NCI-H748 (cell line): ENCODE data around the gene METRNL.

Source experiments
- DNase-seq: peaks from one replicate; lab custom pipeline; 2025; ENCODE audit not compliant: unreplicated experiment; lab: John Stamatoyannopoulos, UW

Gene METRNL

GRCh38 chr17:83078378-83079351, 744 bp upstream of the METRNL start:
- DNase-seq = peak; percentile 41

- peak; percentile 35 for DNase-seq
Observed at GRCh38 chr17:83079766-83080578, 563 bp downstream of the METRNL start.

DNA sequence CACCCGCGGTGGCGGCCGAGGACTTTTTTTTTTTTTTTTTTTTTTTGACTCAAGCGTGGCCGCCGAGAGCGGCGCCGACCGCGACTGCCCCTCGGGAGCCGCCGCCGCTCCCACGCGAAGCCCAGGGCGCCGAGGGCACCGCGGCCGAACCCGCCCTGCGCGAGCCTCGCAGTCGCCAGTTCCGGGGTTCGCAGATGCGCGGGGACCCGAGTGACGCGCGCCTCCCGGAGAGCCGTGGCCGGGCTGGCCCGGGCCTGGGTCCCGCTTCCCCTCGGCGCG, 1.1 kb downstream of the METRNL start:
- DNase-seq = no peak

GRCh38 chr17:83080858-83081683, 1.7 kb downstream of the METRNL start:
- no peak for DNase-seq

DNA sequence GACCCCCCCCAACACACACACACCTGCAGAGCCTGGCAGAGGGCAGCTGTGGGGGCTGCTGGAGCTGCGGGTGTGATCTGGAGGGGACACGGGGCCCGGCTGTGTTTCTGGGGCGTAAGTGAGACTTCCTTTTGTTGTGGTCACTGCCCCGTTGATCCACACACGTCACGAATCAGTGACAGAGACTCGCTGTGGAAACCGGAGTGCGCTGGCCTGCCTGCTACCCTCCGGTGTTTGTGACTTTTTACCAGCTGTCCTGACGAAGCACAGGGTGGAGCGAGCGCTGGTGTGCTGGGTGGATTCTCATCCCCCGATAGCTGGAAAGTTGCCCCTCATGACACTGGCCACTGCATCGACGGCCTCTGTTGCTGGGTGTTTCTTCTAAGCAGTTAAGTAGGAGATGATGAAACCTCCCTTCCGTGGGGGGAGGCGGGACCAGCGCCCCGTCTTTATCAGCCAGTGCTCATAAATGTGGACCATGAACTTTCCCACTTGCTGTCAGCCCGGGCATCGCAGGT, 2.3 kb downstream of the METRNL start:
- DNase-seq = no peak

DNA sequence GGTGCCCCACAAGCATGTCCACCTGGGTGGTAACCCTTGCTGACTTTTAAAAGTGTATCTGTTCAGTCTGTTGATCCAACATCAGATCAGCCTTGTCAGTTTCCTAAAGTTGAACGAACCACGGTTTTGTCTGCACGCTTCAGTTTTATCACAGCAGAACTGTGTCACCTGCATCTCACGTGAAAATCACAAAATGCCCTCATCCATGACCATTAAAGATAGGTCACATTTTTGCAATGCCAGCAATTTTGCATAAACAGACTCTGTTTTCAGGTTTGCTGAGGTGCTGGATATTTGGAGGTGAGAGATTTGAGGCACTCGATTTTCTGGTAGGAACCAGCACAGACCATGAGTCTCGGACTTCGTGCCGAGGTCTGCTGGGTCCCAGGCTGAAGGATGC, 3.0 kb downstream of the METRNL start:
- DNase-seq = no peak

DNA sequence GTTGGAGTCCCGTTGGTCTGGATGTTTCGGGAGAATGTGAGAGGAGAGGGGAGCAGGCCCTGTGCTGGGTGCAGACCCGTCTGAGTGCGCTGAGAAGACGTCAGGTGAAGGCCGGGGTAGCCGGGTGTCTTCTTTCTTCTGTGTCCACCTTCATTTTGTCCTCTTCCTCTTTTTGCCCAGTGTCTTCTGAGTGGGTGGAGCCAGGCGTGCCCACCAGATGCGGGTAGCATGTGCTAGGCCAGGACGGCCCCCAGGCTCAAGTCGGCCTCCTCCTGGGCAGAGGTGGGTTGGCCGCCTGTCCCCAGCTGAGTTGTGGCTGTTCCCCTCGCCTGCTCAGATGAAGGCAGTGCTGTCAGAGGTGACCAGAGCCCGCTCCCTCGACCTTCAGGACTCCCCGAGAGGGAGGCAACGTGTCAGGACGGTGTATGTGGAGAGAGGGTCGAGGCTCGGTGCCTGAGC, 3.5 kb downstream of the METRNL start:
- no peak for DNase-seq

- DNase-seq = no peak
Observed at GRCh38 chr17:83083368-83084201, 4.2 kb downstream of the METRNL start.

DNA sequence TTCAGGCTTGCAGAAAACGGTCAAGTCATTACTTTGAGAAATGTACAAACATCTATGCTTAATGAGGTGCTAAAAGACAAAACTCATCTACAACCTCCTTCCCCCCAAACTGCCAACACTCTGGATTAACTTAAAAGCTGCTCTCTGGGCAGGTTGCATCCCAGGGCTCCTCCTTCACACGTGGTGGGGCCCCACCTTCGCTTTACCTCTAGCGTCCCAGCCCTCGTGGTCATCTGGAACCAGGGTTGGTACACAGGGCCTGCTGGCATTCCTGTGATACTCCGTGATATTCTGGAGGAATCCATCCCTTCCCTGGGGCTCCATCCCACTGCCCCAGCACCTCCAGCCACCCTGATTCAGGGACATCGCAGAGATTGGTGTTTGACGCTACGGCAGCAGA, 4.8 kb downstream of the METRNL start:
- DNase-seq = no peak

DNA sequence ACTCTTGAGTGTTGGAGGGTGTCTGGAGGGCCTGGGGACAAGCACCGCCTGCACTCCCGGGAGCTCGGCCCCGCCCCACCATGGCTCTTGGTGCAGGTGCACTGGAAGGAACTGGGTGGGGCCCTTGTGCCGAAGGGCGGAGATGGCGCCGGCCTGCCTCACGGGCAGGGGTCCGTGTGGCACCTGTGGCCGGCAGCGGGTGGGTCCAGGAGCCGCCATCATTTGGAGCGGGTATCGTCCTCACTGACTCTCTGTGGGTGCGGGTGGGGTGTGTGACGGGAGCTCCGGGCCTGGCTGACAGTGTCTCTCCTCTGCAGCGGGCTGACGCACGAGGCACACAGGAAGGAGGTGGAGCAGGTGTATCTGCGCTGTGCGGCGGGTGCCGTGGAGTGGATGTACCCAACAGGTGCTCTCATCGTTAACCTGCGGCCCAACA, 5.2 kb downstream of the METRNL start:
- peak; percentile 85 for DNase-seq

DNA sequence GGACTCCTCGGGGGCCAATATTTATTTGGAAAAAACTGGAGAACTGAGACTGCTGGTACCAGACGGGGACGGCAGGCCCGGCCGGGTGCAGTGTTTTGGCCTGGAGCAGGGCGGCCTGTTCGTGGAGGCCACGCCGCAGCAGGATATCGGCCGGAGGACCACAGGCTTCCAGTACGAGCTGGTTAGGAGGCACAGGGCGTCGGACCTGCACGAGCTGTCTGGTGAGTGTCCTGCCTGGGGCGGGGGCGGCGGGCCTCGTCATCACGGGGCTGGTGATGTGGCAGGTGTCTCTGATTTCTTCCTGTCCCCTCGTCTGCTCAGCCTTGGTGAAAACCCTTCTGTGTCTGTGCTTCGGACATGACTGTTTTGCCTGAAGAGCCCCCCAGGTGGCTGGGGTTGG, 5.7 kb downstream of the METRNL start:
- no peak for DNase-seq

- no peak for DNase-seq
Observed at GRCh38 chr17:83085526-83086198, 6.3 kb downstream of the METRNL start.

DNA sequence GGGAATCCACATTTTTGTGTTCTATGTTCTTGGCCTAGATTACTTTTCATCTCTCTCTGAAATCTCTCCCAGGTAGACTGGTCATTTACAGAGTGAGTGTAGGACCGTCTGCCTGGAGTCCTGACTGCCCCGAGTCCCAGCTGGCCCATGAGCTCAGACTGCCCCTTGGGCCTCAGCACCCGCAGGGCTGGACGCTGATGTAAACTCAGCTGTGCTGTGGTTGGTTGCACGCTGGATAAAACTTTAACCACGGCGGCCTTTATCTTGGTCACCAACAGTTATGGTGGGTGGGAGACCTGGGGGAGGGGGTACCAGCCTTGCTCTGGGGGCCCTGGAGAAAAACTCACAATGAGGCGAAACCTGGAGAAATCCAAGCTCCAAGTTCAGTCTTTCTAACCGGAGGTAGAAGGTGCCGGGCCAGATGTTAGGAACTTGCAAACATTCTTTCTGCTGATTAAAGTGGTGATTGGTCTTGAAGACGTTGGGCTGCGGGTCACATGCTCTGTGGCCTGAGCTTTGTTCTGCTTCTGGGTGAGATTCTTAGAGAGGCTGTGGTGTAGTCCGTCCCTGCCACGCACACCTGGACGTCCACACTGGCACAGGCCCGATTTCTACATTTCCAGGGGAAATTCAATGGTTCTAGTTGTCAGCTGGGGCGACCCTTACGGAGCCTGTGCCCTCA, 6.9 kb downstream of the METRNL start:
- no peak for DNase-seq

DNA sequence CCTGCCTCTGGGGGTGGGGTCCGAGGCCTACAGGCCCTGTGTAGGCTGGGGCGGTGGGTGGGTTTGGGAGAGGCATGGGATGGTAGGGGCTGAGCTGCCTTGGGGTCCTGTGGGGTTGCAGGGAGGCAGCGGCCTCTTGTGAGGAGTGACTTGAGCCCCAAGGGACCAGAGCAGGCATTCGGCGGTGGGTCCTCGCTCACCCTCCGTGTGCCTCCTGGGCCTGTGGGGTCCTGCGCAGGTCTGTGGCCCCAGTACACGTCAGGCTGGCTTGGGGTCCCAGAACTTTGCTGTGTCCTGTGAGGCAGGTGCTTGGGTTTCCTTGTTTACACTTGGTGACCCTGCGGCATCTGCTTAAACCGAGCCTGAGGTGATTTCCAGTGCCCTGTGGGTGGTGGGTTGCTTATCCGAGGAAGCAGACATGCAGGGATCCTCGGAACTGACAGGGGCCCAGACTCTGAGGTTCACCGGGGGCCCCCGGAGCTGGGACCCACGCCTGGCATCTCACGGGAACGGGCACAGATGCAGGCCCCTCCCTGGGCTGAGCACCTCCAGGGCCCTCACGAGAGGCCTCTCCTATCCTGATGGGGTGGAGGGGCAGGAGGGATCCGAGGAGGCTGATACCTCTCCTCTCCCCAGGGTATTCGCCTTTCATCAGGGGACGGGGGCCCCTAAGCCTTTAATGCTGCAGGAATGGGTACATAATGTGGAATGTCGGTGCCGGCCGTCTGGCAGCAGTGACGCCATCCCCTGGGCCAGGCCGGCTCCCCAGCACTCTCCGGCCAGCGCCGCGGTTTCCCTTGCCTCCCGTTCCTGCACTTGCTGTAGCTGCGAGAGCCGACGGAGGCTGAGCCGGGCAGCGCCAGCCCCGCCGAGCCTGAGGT, 7.7 kb downstream of the METRNL start:
- no peak for DNase-seq

GRCh38 chr17:83087788-83088360, 8.5 kb downstream of the METRNL start:
- DNase-seq = no peak

GRCh38 chr17:83088451-83088850, 9.0 kb downstream of the METRNL start:
- no peak for DNase-seq

- DNase-seq = no peak
Observed at GRCh38 chr17:83088909-83089308, 9.5 kb downstream of the METRNL start.
